ENCODE results near the gene ZNF593OS.

Gene ZNF593OS

GRCh38 chr1:26184086-26184485 is 12.5 kb upstream of the ZNF593OS start:
- DNase-seq (ENCODE audit: low read depth, low spot score): no peak

- DNase-seq (ENCODE audit: low read depth, low spot score): no peak
These were observed 10.7 kb upstream of the ZNF593OS start for GRCh38 chr1:26182383-26182696.

GRCh38 chr1:26181586-26182382 is 10.2 kb upstream of the ZNF593OS start:
- DNase-seq (ENCODE audit: low read depth, low spot score): no peak

- DNase-seq (ENCODE audit: low read depth, low spot score): no peak
These were observed 8.4 kb upstream of the ZNF593OS start for GRCh38 chr1:26180010-26180506.

GRCh38 chr1:26177182-26177684 is 5.6 kb upstream of the ZNF593OS start, which contains the start of gene CNKSR1:
Gene CNKSR1 (plus strand): TSS chr1:26177491. CDS start chr1:26177548, 57 bp downstream.
- no peak for DNase-seq (ENCODE audit: low read depth, low spot score)

GRCh38 chr1:26175346-26175745 is 3.7 kb upstream of the ZNF593OS start:
- DNase-seq (ENCODE audit: low read depth, low spot score): no peak

GRCh38 chr1:26170472-26170821 is 1.2 kb downstream of the ZNF593OS start:
- DNase-seq (ENCODE audit: low read depth, low spot score): no peak

- DNase-seq (ENCODE audit: low read depth, low spot score): no peak
These were observed 1.8 kb downstream of the ZNF593OS start, which contains the start of gene ZNF593 for GRCh38 chr1:26169669-26170471. Gene ZNF593 (plus strand): TSS chr1:26169908. CDS start chr1:26169984, 76 bp downstream.

GRCh38 chr1:26169198-26169554 is 2.5 kb downstream of the ZNF593OS start:
- DNase-seq (ENCODE audit: low read depth, low spot score): no peak

GRCh38 chr1:26168410-26169197 is 3.0 kb downstream of the ZNF593OS start, which contains the start of gene C1orf232:
Gene C1orf232 (minus strand): TSS chr1:26168963. CDS start chr1:26168499, 464 bp downstream.
- DNase-seq (ENCODE audit: low read depth, low spot score): no peak

- DNase-seq (ENCODE audit: low read depth, low spot score): no peak
These were observed 4.8 kb downstream of the ZNF593OS start for GRCh38 chr1:26166719-26167281.

- no peak for DNase-seq (ENCODE audit: low read depth, low spot score)
These were observed 6.5 kb downstream of the ZNF593OS start for GRCh38 chr1:26164861-26165842.

- no peak for DNase-seq (ENCODE audit: low read depth, low spot score)
These were observed 7.4 kb downstream of the ZNF593OS start for GRCh38 chr1:26164036-26164860.

GRCh38 chr1:26163684-26164035 is 8.0 kb downstream of the ZNF593OS start:
- no peak for DNase-seq (ENCODE audit: low read depth, low spot score)

GRCh38 chr1:26162220-26162709 is 9.4 kb downstream of the ZNF593OS start:
- no peak for DNase-seq (ENCODE audit: low read depth, low spot score)

GRCh38 chr1:26161415-26162219 is 10.0 kb downstream of the ZNF593OS start:
- DNase-seq (ENCODE audit: low read depth, low spot score): no peak

- DNase-seq (ENCODE audit: low read depth, low spot score): no peak
These were observed 10.9 kb downstream of the ZNF593OS start for GRCh38 chr1:26160527-26161414.

All from iPS DF 19.7 (cell line).